ENCODE results near the gene RNF115.
"Not testable (repeated sequence)": the region's sequence is repeated elsewhere in the genome, so short reads cannot be mapped to it uniquely, and the experiment has no call there.

RNF115 gene

DNA sequence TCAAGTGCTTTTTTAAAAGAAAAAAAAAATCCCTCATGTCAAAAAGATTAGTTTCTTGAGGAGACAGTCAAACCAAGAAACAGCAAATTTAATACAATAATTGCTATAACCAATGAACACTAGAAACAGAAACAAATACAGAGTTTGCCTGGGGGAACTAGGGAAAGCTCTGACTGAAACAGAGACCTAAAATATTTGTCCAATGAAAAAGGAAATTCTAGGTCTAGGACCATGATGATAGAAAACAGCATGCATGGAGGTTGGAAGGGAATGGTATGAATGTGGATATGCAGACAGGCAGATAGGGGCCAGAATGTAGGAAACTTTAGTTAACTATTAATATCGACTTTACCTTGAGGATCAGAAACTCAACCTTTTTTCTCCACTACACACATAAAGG is 31.4 kb downstream of the RNF115 start:
- no peak overlapping the region for H2AK5ac ChIP-seq (ENCODE audit: low read length)
- no peak overlapping the region for H2AFZ ChIP-seq (ENCODE audit: insufficient read depth, low read length, poor library complexity)
- no peak overlapping the region for H3K4me2 ChIP-seq (ENCODE audit: low read length)
- H3K4ac ChIP-seq (ENCODE audit: low read depth, low read length): no peak overlapping the region
- no peaks in the 10 kb centered on the region for H3K27me3 ChIP-seq (ENCODE audit: insufficient read depth, low read length)
- H3K79me2 ChIP-seq (ENCODE audit: control insufficient read depth, insufficient read depth, low read length, poor library complexity): no peaks in the 10 kb centered on the region
- no CpG with 5 or more reads among the region's 1 CpG for WGBS (ENCODE audit: extremely low coverage, insufficient coverage, insufficient read length)
- no peak overlapping the region for H3K27ac ChIP-seq (ENCODE audit: low read depth, low read length)
- no peak overlapping the region for H3K23ac ChIP-seq (ENCODE audit: low read length)
- no peak overlapping the region for H4K8ac ChIP-seq (ENCODE audit: low read depth, low read length)
- H4K91ac ChIP-seq (ENCODE audit: low read depth, low read length): no peak overlapping the region
- H3K4me1 ChIP-seq (ENCODE audit: control insufficient read depth in 1 of 2, insufficient read depth in 2 of 2, low read length in 2 of 2): no peaks in the 10 kb centered on the region
- no peak overlapping the region for H3K4me3 ChIP-seq (ENCODE audit: low read depth, low read length)
- no peak overlapping the region for H2BK5ac ChIP-seq (ENCODE audit: low read depth, low read length, poor library complexity)
- H3K9ac ChIP-seq (ENCODE audit: low read length): no peak overlapping the region
- H3K36me3 ChIP-seq (ENCODE audit: control insufficient read depth in 1 of 2, insufficient read depth in 2 of 2, low read length in 2 of 2): peaks cover 5 to 8% of the 10 kb centered on the region in 2 experiments
- no peak overlapping the region for H3K18ac ChIP-seq (ENCODE audit: low read length)
- H2BK120ac ChIP-seq (ENCODE audit: insufficient read depth, low read length, poor library complexity): no peak overlapping the region
- H3K14ac ChIP-seq (ENCODE audit: low read length): no peak overlapping the region
- H3K79me1 ChIP-seq (ENCODE audit: low read length): no peaks in the 10 kb centered on the region
- peak in 1 of 2 donors; percentile 64 for DNase-seq
- H3K9me3 ChIP-seq (ENCODE audit: insufficient read depth, low read depth, low read length): peaks cover 2% of the 10 kb centered on the region
- no peak overlapping the region for H2BK12ac ChIP-seq (ENCODE audit: low read length)
- H4K12ac ChIP-seq (ENCODE audit: low read depth, low read length): no peak overlapping the region

DNA sequence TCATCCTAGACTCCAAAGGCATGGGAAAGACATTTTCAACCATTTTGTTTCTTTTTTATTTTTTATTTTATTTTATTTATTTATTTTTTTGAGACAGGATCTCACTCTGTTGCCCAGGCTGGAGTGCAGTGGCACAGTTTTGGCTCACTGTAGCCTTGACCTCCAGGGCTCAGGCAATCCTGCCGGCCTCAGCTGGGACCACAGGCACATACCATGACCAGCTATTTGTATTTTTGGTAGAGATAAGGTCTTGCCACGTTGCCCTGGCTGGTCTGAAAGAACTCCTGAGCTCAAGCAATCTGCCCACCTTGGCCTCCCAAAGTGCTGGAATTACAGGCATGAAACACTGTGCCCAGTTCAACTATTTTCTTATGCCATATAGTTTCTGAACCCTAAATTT is 32.0 kb downstream of the RNF115 start:
- H4K91ac ChIP-seq (ENCODE audit: low read depth, low read length); H3K18ac ChIP-seq (ENCODE audit: low read length); H3K23ac ChIP-seq (ENCODE audit: low read length); DNase-seq; H3K79me1 ChIP-seq (ENCODE audit: low read length); H4K8ac ChIP-seq (ENCODE audit: low read depth, low read length); H2AK5ac ChIP-seq (ENCODE audit: low read length); H2BK5ac ChIP-seq (ENCODE audit: low read depth, low read length, poor library complexity); H3K27me3 ChIP-seq (ENCODE audit: insufficient read depth, low read length); H3K4me1 ChIP-seq (ENCODE audit: control insufficient read depth in 1 of 2, insufficient read depth in 2 of 2, low read length in 2 of 2); H3K9me3 ChIP-seq (ENCODE audit: insufficient read depth, low read depth, low read length); H3K14ac ChIP-seq (ENCODE audit: low read length); H3K27ac ChIP-seq (ENCODE audit: low read depth, low read length); H4K12ac ChIP-seq (ENCODE audit: low read depth, low read length); H3K4me2 ChIP-seq (ENCODE audit: low read length); H3K9ac ChIP-seq (ENCODE audit: low read length); H3K4ac ChIP-seq (ENCODE audit: low read depth, low read length); H3K36me3 ChIP-seq (ENCODE audit: control insufficient read depth in 1 of 2, insufficient read depth in 2 of 2, low read length in 2 of 2); H2AFZ ChIP-seq (ENCODE audit: insufficient read depth, low read length, poor library complexity); H3K79me2 ChIP-seq (ENCODE audit: control insufficient read depth, insufficient read depth, low read length, poor library complexity); H2BK12ac ChIP-seq (ENCODE audit: low read length); H3K4me3 ChIP-seq (ENCODE audit: low read depth, low read length); H2BK120ac ChIP-seq (ENCODE audit: insufficient read depth, low read length, poor library complexity): not testable (repeated sequence)
- WGBS (ENCODE audit: extremely low coverage, insufficient coverage, insufficient read length): no CpG with 5 or more reads among the region's 2 CpGs

DNA sequence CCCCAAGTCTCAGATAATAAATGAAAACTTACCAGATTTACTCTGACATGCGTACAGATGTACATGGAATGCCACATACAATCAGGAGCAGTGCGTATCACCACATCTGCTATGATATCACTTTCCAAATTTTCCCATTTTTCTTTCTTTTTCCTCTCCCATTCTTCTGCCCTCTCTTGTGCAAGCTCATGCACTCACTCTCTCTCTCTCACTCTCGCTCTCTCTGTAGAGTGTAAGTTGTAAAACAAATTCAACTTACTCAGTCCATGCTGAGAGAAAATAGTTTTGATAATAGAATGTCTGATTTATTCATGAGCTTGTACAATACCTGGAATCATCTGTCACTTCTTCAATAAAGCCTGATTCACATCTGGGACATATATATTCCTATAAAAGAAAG is 35.3 kb downstream of the RNF115 start:
- Histone ChIP-seq H3K18ac (ENCODE audit: low read length) (no peak overlapping the region), H3K4me2 (ENCODE audit: low read length) (no peak overlapping the region), H3K14ac (ENCODE audit: low read length) (no peak overlapping the region), H2BK5ac (ENCODE audit: low read depth, low read length, poor library complexity) (no peak overlapping the region), H2BK12ac (ENCODE audit: low read length) (no peak overlapping the region), H3K79me1 (ENCODE audit: low read length) (no peaks in the 10 kb centered on the region), H3K4me1 (ENCODE audit: control insufficient read depth in 1 of 2, insufficient read depth in 2 of 2, low read length in 2 of 2) (no peaks in the 10 kb centered on the region), H3K27ac (ENCODE audit: low read depth, low read length) (no peak overlapping the region), H4K12ac (ENCODE audit: low read depth, low read length) (no peak overlapping the region), H3K79me2 (ENCODE audit: control insufficient read depth, insufficient read depth, low read length, poor library complexity) (no peaks in the 10 kb centered on the region), H3K27me3 (ENCODE audit: insufficient read depth, low read length) (no peaks in the 10 kb centered on the region), H3K4me3 (ENCODE audit: low read depth, low read length) (no peak overlapping the region), H3K9ac (ENCODE audit: low read length) (no peak overlapping the region), H3K23ac (ENCODE audit: low read length) (no peak overlapping the region), H4K8ac (ENCODE audit: low read depth, low read length) (no peak overlapping the region), H3K4ac (ENCODE audit: low read depth, low read length) (no peak overlapping the region), H2AK5ac (ENCODE audit: low read length) (no peak overlapping the region), H3K36me3 (ENCODE audit: control insufficient read depth in 1 of 2, insufficient read depth in 2 of 2, low read length in 2 of 2) (peaks cover 2 to 3% of the 10 kb centered on the region in 2 experiments), H3K9me3 (ENCODE audit: insufficient read depth, low read depth, low read length) (no peaks in the 10 kb centered on the region), H4K91ac (ENCODE audit: low read depth, low read length) (no peak overlapping the region), H2AFZ (ENCODE audit: insufficient read depth, low read length, poor library complexity) (no peak overlapping the region), H2BK120ac (ENCODE audit: insufficient read depth, low read length, poor library complexity) (no peak overlapping the region)
- no peak for DNase-seq
- no CpG with 5 or more reads among the region's 3 CpGs for WGBS (ENCODE audit: extremely low coverage, insufficient coverage, insufficient read length)

DNA sequence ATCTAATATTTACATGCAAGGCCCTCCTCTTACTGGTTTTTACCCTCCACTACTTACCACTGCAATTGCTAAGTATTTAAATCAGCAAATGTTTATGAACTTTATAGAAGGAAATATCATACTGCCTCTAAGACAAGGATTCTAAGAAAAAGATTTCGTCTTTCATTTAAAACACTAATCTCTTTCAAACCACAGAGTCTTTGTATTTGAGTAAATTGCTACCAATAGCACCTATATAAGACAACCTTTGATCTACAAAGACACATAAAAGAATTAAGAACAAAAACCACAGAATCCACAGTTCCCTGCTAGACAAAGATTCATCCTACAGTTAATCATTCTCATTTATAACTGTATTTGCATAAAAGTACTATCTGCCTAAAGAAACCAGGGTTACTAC is 37.6 kb downstream of the RNF115 start:
- DNase-seq: no peak
- Histone ChIP-seq H3K23ac (ENCODE audit: low read length) (no peak overlapping the region), H3K27ac (ENCODE audit: low read depth, low read length) (no peak overlapping the region), H2BK5ac (ENCODE audit: low read depth, low read length, poor library complexity) (no peak overlapping the region), H3K4ac (ENCODE audit: low read depth, low read length) (no peak overlapping the region), H3K36me3 (ENCODE audit: control insufficient read depth in 1 of 2, insufficient read depth in 2 of 2, low read length in 2 of 2) (peaks cover 0 to 3% of the 10 kb centered on the region in 2 experiments), H3K79me1 (ENCODE audit: low read length) (no peaks in the 10 kb centered on the region), H3K9ac (ENCODE audit: low read length) (no peak overlapping the region), H3K4me2 (ENCODE audit: low read length) (no peak overlapping the region), H3K4me3 (ENCODE audit: low read depth, low read length) (no peak overlapping the region), H4K91ac (ENCODE audit: low read depth, low read length) (no peak overlapping the region), H2BK120ac (ENCODE audit: insufficient read depth, low read length, poor library complexity) (no peak overlapping the region), H3K14ac (ENCODE audit: low read length) (no peak overlapping the region), H3K9me3 (ENCODE audit: insufficient read depth, low read depth, low read length) (no peaks in the 10 kb centered on the region), H3K79me2 (ENCODE audit: control insufficient read depth, insufficient read depth, low read length, poor library complexity) (no peaks in the 10 kb centered on the region), H4K8ac (ENCODE audit: low read depth, low read length) (no peak overlapping the region), H3K27me3 (ENCODE audit: insufficient read depth, low read length) (no peaks in the 10 kb centered on the region), H2AK5ac (ENCODE audit: low read length) (no peak overlapping the region), H3K4me1 (ENCODE audit: control insufficient read depth in 1 of 2, insufficient read depth in 2 of 2, low read length in 2 of 2) (no peaks in the 10 kb centered on the region), H4K12ac (ENCODE audit: low read depth, low read length) (no peak overlapping the region), H2BK12ac (ENCODE audit: low read length) (no peak overlapping the region), H3K18ac (ENCODE audit: low read length) (no peak overlapping the region), H2AFZ (ENCODE audit: insufficient read depth, low read length, poor library complexity) (no peak overlapping the region)
- WGBS (ENCODE audit: extremely low coverage, insufficient coverage, insufficient read length): no CpG with 5 or more reads among the region's 1 CpG

Measured in trophoblast cell (in vitro differentiated cells and primary cell).